UCSD-AML1 (cell line): Measurements from ENCODE around the gene CMTM5.
"Not testable (repeated sequence)": the region's sequence is repeated elsewhere in the genome, so short reads cannot be mapped to it uniquely, and the experiment has no call there.

Experiments used
- DNase-seq: peaks from one replicate; lab custom pipeline; 2025; ENCODE audit not compliant: unreplicated experiment; lab: John Stamatoyannopoulos, UW

The CMTM5 gene

DNA sequence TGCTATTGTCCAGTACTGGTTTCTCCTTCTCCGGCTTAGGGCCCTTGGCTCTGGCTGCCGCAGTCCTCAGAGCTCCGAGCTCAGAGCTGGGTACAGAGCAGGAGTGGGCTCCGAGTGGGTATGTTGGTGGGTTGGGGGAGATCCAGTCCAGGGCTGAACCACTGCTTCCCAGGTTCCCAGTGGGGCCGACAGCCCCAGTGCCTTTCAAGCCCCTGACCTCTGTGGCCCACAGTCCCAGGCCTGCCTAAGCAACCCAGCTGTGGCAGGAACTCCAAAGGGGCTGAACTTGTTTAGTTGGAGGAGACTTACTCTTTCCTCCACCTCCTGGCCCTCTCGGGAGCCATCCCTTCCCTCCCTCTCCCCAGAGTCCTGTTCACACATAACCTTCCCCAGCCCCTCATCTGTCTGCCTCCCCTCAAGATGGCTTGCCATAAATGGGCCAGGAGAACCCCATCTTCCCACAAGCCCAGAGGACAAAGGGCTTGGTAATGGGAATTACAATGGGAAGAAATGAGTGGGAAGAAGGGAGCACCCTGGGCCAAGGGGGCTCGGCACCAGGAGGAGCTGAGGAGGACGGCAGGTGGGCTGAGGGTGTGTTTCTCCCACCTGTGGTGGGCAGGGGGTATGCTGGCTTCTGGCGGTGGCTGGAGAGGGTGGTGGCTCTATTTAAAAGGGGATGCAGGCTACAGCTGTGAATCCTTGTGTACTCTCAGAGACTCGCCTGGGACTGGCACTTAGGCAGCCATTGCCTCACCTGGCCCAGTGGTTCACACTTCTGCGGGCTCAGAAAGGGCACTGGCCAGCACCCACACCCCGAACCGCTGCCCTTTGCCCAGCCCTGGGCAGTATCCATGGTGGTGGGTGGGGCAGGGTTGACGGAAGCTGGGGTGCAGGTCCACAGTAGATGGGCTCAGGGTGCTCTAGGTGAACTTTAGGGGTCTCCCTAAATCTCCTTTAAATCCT lies 35.0 kb downstream of the CMTM5 start:
- no peak for DNase-seq

DNA sequence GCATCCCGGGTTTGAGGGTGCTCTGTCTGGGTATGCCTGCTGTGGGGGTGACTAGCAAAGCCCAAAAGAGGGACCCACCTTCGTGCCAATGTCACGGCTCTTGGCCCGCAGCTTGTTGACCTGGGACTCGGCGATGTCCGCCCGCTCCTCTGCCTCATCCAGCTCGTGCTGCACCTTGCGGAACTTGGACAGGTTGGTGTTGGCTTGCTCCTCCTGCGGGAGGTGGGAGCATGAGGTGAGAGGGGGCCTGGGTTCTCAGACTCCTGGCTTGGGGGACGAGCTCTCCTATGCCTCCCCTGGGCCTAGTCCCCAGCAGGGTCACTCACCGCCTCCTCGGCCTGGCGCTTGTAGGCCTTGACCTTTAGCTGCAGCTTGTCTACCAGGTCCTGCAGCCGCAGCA lies 36.8 kb downstream of the CMTM5 start:
- DNase-seq: no peak

DNA sequence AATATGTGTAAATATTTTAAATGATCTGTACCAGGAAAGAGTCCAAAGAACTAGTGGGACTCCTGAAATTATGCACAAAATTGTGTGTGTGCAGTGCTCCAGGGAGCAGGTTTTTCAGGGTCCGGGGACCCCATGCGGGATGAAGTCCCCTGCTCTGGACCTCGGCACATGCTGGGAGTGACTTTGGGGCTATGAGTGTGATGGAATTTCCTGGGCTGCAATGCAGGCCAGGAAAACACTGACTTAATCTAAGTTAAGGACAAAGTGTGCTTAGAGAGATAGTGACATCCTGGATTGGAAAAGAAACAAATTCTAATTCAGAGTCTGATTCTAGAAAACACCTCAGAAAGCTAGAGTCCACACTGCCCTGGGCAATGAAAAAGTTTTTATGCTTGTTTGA lies 37.4 kb downstream of the CMTM5 start:
- no peak for DNase-seq

DNA sequence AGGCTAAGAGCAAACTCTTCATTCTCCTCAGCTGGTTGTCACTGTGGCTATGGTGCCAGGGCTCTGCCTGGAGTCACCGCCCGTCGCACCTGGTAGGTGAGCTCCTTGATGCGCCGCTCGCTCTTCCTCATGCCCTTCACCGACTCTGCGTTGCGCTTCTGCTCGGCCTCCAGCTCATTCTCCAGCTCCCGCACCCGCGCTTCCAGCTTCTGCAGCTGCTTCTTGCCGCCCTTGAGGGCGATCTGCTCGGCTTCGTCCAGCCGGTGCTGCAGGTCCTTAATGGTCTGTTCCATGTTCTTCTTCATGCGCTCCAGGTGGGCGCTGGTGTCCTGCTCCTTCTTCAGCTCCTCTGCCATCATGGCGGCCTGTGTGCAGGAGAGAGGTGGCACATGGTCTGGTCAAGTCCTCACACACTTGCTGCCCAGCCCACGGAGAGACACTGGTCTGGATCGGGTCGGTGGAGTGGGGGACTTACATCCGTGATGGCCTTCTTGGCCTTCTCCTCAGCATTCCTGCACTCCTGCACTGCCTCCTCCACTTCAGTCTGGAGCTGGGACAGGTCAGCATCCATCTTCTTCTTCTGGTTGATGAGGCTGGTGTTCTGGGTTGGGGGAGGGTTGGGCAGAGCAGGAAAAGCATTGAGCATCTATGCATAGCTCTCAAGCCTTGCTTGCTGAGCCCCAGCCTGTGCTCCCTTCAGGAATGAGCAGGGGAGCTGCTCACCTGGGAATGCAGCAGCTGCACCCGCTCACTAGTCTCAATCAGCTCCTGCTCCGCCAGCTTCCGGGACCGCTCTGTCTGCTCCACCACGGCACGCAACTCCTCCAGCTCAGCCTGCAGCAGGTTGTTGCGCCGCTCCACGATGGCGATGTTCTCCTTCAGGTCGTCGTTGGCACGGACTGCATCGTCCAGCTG lies 38.3 kb downstream of the CMTM5 start:
- no peak for DNase-seq

DNA sequence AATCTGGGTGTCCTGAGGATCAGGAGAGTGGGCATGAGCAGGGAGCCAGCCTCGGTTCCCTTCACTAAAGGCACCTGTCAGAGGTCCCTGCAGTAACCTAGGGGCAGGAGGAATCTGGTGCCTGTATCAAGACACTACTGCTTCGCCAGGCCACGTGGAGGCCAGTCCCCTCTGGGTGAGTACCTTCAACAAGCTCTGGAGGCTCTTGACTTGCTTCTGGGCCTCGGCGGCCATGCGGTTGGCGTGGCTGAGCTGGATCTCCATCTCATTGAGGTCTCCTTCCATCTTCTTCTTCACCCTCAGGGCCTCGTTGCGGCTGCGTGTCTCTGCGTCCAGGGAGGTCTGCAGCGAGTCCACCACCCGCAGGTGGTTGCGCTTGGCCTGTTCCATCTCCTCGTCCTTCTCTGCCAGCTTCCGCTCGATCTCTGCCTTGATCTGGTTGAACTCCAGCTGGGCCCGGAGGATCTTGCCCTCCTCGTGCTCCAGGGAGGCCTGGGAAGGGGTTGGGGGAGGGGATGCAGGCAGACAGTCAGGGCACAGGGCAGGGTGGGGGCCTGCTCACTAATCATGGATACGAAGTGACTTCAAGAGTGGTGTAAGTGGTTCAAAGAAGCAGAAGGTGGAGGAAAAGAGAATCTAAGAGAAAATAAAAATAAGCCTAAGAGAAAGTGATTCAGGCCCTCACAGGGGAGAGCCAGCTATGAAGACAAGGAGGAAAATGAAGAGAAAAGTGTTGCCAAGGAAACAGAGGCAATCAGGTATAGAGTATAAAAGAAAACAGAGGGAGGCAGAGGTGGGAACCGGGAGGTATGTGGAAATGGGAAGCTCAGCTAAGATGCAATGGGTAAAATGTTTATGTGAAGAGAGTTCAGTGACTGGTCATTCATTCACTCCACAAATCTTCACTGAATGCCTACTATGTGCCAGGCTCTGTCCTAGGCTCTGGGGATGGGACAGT lies 39.3 kb downstream of the CMTM5 start:
- no peak for DNase-seq

DNA sequence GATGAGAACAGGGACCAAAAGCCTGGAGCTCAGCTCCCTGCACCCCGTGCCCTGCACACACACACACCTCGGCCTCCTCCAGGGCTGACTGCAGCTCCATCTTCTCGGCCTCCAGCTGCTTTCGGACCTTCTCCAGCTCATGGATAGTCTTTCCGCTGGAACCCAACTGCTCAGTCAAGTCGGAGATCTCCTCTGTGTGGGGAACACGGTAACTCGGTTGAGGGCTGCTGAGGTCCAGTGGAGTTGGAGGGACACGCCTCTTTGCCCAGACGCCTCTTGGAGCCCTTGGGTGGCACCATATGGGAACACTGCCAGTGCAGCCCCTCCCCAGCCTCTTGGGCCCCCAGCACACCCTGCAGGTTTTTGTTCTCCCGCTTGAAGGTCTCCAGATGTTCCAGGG lies 40.0 kb downstream of the CMTM5 start:
- no peak for DNase-seq

DNA sequence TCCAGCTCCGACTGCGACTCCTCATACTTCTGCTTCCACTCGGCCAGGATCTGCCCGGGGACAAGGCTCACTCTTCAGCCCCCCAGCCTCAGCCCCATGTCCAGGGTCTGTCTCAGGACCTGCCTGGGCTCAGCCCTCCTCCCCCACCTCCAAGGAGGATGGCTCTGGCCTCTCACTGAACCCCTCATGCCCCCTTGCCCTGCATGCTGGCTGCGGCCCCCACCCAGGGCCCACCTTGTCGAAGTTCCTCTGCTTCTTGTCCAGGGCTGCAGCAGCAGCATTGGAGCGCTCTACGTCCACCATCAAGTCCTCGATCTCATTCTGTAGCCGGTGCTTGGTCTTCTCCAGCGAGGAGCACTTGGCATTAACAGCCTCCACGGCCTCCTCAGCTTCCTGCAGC lies 40.4 kb downstream of the CMTM5 start:
- DNase-seq: not testable (repeated sequence)

DNA sequence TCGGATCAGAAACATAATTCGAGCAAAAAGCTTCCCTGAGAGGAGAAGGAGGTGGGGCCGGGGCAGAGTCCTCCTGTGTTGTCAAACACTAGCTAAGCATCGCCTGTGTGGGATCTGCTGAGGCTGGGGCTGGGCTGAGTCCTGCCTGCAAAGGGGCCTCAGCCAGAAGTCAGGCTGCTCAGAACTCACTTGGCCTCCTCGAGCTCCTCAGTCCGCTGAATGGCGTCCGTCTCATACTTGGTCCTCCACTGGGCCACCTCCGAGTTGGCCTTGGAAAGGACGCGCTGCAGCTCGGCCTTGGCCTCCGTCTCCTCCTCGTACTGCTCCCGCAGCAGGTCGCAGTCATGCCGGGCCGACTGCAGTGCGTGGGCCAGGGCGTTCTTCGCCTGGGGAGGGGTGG lies 41.2 kb downstream of the CMTM5 start:
- no peak for DNase-seq

DNA sequence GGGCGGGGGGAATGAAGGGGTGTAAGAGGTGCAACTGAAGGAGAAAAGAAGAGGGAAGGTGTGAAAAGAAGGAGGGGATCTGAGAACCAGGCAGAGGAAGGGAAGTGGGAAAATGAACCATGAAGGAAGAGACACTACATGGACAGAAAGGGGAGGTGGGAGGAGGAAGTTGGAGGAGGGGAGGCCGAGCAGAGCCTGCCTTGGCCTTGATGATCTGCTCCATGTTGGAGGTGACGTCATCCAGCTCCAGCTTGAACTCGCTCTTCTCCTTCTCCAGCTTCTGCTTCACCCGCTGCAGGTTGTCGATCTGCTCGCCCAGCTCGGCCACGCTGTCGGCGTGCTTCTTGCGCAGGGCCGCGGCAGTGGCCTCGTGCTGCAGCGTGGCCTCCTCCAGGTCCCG lies 42.8 kb downstream of the CMTM5 start:
- DNase-seq: not testable (repeated sequence)

DNA sequence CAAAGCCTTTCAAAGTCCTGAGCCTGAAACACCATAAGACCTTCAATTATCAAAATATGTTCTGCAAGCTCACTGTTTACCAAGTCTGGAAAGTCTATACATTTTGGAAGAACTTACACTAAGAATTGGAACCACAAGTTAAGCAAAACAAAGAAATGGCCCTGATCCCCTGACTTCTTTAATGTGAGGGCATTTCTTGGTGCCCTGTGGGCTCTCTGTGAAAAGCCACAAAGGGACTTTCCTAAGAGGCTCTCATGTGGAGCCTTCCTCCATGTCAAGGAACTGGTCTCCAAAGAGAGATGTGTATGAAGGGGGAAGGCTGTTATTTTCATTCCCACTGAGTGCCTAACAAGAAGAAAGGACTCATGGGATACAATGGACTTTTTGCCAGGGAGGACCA lies 44.7 kb downstream of the CMTM5 start:
- no peak for DNase-seq

DNA sequence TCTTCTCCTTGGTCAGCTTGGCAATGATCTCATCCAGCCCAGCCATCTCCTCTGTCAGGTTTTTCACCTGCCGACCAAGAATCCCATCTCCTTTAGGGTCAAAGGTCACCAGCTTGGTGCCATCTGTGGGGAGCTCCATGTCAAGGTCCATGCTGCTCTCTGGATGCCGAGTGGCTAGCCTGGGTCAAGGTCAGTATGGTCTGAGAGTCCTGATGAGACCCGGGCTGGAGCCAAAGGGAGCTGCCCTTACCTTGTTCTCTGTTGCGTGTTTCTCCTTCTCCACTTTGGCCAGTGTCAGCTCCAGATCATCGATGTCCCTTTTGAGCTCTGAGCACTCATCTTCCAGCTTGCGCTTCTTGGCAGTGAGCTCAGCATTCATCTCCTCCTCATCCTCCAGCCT lies 46.8 kb downstream of the CMTM5 start:
- DNase-seq: no peak

DNA sequence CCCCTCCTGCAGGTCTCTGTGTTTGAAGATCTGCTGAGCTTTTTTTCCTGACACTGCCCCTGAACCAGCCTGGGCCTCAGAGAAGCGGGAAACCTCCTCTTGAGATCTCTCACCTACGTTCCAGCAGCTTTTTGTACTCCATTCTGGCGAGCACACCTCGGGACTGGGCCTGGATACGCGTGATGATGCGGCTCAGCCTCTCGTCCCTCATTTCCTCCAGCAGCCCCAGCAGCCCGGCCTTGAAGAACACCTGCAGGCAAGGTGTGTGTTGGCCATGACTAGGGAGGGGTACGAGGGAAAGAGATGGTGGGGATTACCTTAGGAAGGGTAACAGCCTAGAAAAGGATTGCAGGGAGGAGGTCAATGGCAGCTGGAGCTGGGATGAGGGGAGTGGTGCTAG lies 48.3 kb downstream of the CMTM5 start:
- no peak for DNase-seq

DNA sequence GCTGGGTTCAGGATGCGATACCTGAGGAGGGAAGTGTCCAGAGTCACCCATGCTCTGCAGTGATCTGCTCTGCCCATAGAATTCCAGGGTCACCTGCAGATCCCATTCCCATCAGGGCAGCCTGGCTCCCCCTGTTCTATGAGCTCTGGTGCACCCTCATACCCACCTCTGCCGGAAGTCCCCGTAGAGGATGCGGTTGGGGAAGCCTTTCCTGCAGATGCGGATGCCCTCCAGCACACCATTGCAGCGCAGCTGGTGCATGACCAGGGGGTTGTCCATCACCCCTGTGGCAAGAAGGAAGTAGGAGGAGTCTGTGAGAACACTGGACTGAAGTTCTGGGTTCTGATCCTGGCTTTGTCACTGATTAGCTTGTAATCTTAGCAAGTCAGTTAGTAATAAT lies 49.0 kb downstream of the CMTM5 start:
- DNase-seq: peak; percentile 59

DNA sequence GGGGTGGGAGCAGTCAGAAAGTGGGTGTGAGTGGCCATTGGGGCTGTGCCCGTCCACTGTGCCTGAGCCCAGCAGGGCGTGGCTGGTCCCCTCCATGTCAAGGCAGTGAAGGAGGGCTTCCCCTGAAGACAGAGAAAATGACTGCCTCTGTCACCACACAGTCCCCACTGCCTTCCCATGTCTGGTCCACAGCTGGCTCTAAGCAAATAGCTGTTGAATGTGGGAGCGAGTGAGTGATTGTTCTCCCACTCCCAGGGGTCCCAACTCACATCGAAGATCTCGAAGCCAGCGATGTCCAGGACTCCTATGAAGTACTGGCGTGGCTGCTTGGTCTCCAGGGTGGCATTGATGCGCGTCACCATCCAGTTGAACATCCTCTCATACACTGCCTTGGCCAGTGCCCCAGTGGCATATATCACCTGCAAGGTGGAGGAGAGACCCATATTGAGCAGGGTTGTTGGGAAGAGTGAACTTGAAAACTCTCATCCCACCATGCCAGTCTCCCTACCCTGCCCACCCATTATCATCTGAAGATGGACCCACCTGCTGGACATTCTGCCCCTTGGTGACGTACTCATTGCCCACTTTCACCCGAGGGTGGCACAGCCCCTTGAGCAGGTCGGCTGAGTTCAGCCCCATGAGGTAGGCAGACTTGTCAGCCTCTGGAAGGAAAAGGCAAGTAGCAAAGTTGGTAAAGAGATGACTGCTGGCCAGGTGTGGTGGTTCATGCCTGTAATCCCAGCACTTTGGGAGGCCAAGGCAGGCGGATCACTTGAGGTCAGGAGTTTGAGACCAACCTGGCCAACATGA lies 52.0 kb downstream of the CMTM5 start:
- no peak for DNase-seq
